Measurements from ENCODE around the gene TNP2. TPM values are rescaled to one million over a fixed set of nuclear protein-coding genes. Genes with fewer than 3 reads are reported as not detected.

Gene TNP2
- total and polyA plus RNA-seq, 2 of the 4 experiments (the other 2 are of a cell fraction): not detected

DNA sequence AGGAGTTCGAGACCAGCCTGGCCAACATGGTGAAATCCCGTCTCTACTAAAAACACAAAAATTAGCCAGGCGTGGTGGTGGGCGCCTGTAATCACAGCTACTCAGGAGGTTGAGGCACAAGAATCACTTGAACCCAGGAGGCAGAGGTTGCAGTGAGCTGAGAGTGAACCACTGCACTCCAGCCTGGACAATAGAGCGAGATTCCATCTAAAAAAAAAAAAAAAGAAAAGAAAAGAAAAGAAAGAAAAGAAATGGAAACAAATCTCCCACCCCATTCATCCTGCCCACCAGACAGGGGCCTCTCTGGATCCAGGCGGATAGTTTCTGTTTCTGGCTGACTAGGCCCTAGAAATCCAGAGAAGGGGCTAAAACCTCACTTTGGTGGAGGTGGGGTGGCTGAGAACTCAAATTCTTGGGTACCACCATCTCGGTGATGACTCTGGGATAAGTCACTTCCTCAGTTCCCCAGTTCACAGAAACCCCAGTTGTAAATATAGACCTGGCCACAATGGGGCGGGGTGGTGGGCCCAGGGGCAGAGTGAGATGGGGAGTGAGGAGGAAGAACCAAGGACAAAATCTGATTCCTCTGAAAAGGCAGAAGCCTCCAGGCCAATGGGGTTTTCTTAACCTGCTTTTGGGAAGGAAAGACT is 35.3 kb downstream of the TNP2 start:
- intact Hi-C loops (cut with micrococcal nuclease): no loop called here
- Histone ChIP-seq H4K5ac (ENCODE audit: low read depth, low read length) (no peak overlapping the region), H4K8ac (ENCODE audit: low read depth in 2 of 2, low read length in 2 of 2) (peak overlapping the region in 1 of 2 experiments; percentile 3; a peak in 1 of 4 replicates), H3K9me1 (ENCODE audit: insufficient read depth, low read length) (no peaks in the 10 kb centered on the region; the same call in 1 of the 2 replicates), H3K4me2 (ENCODE audit: low read depth, low read length) (no peak overlapping the region), H3K14ac (replicated peaks; ENCODE audit: low read depth, low read length) (no peak overlapping the region), H2BK5ac (ENCODE audit: low read depth, low read length, poor library complexity, severe bottlenecking) (no peak overlapping the region), H3K56ac (ENCODE audit: extremely low read depth, insufficient read depth, low read length) (no peak overlapping the region), H3K23ac (ENCODE audit: low read depth, low read length) (no peak overlapping the region), H4K20me1 (ENCODE audit: insufficient read depth, low read length) (no peaks in the 10 kb centered on the region), H2BK15ac (ENCODE audit: low read depth, low read length) (peak overlapping the region; percentile 40; the same call in 1 of the 3 replicates), H3K4me3 (ENCODE audit: insufficient read depth, low read depth, low read length) (no peak overlapping the region), H4K91ac (ENCODE audit: insufficient read depth, low read depth, low read length) (no peak overlapping the region), H2AFZ (replicated peaks; ENCODE audit: low read length, poor library complexity) (peak overlapping the region; percentile 11), H2BK20ac (ENCODE audit: low read depth, low read length) (no peak overlapping the region), H2AK9ac (replicated peaks; ENCODE audit: low read depth, low read length, poor library complexity) (no peak overlapping the region), H3K4me1 (ENCODE audit: control insufficient read depth, insufficient read depth, low read length) (peaks cover 2% of the 10 kb centered on the region; the same call in 1 of the 2 replicates), H3K9ac (ENCODE audit: low read depth, low read length) (no peak overlapping the region), H3K27ac (ENCODE audit: insufficient read depth, low read length) (no peak overlapping the region), H3K27me3 (ENCODE audit: control insufficient read depth, insufficient read depth, low read length) (no peaks in the 10 kb centered on the region; the same call in 1 of the 2 replicates), H3K4ac (ENCODE audit: low read depth, low read length) (no peak overlapping the region), H3K79me1 (ENCODE audit: low read depth in 1 of 2, low read length in 2 of 2) (no peaks in the 10 kb centered on the region), H3K18ac (ENCODE audit: low read depth, low read length) (no peak overlapping the region), H3K36me3 (ENCODE audit: control insufficient read depth, insufficient read depth, low read length) (no peaks in the 10 kb centered on the region), H2BK120ac (ENCODE audit: low read depth, low read length) (no peak overlapping the region; the same call in 1 of the 2 replicates), H2AK5ac (ENCODE audit: low read depth, low read length) (peak overlapping the region; percentile 21; the same call in 1 of the 2 replicates), H3K9me3 (ENCODE audit: control insufficient read depth, insufficient read depth, low read length) (no peaks in the 10 kb centered on the region)
- WGBS, 2 experiments (ENCODE audit: extremely low coverage in 2 of 2, insufficient read length in 1 of 2): 83% methylated on average over 1 of the region's 8 CpGs; no CpG with 5 or more reads in 1 of the 2 experiments
- ChIA-PET CTCF (no interaction called here), POLR2A (ENCODE audit: unreplicated experiment) (no interaction called here)
- DNase-seq (no peak), ATAC-seq (ENCODE audit: low read depth) (no peak)
- no peak for TF ChIP-seq FOS (IDR thresholded peaks at IDR 0.05; ENCODE audit: low read depth, low read length)
- no peak for TF ChIP-seq POLR2A (IDR thresholded peaks at IDR 0.05; ENCODE audit: low read depth, low read length)
- TF ChIP-seq, protein P1, sequence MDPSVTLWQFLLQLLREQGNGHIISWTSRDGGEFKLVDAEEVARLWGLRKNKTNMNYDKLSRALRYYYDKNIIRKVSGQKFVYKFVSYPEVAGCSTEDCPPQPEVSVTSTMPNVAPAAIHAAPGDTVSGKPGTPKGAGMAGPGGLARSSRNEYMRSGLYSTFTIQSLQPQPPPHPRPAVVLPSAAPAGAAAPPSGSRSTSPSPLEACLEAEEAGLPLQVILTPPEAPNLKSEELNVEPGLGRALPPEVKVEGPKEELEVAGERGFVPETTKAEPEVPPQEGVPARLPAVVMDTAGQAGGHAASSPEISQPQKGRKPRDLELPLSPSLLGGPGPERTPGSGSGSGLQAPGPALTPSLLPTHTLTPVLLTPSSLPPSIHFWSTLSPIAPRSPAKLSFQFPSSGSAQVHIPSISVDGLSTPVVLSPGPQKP (IDR thresholded peaks at IDR 0.05; ENCODE audit: borderline replicate concordance, low read depth, low read length): no peak
- TF ChIP-seq NFE2L2 (IDR thresholded peaks at IDR 0.05; ENCODE audit: low read depth, low read length): no peak
- TF ChIP-seq, protein P2, sequence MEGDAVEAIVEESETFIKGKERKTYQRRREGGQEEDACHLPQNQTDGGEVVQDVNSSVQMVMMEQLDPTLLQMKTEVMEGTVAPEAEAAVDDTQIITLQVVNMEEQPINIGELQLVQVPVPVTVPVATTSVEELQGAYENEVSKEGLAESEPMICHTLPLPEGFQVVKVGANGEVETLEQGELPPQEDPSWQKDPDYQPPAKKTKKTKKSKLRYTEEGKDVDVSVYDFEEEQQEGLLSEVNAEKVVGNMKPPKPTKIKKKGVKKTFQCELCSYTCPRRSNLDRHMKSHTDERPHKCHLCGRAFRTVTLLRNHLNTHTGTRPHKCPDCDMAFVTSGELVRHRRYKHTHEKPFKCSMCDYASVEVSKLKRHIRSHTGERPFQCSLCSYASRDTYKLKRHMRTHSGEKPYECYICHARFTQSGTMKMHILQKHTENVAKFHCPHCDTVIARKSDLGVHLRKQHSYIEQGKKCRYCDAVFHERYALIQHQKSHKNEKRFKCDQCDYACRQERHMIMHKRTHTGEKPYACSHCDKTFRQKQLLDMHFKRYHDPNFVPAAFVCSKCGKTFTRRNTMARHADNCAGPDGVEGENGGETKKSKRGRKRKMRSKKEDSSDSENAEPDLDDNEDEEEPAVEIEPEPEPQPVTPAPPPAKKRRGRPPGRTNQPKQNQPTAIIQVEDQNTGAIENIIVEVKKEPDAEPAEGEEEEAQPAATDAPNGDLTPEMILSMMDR (conservative IDR thresholded peaks at IDR 0.05; ENCODE audit: low read depth, low read length): no peak
- TF ChIP-seq RAD21 (IDR thresholded peaks at IDR 0.05; ENCODE audit: low read length): no peak
- no peak for TF ChIP-seq MXI1 (IDR thresholded peaks at IDR 0.05; ENCODE audit: borderline replicate concordance, low read depth, low read length)
- TF ChIP-seq RFX5 (IDR thresholded peaks at IDR 0.05; ENCODE audit: low read depth, low read length): no peak
- dilution Hi-C loops (cut with HindIII; ENCODE audit: low sequenced_read_pairs, unreplicated experiment): no loop called here
- no TSS peak for BruUV-seq (replicated peaks)
- in situ Hi-C loops (cut with MboI; ENCODE audit: low sequenced_read_pairs): no loop called here
